WI38 (cell line): ENCODE measurements around the gene SERINC5.

Experiments
- H3K4me3 ChIP-seq: 2 replicates; pipeline ENCODE4 v1.5.1; 2011; ENCODE audit warnings: low read depth, mild to moderate bottlenecking, control low read depth, low read length
- CTCF ChIP-seq: IDR thresholded peaks from 2 replicates; pipeline ENCODE4 v1.5.1; 2012; ENCODE audit warnings: low read depth, mild to moderate bottlenecking, control low read depth, low read length

Gene SERINC5

DNA sequence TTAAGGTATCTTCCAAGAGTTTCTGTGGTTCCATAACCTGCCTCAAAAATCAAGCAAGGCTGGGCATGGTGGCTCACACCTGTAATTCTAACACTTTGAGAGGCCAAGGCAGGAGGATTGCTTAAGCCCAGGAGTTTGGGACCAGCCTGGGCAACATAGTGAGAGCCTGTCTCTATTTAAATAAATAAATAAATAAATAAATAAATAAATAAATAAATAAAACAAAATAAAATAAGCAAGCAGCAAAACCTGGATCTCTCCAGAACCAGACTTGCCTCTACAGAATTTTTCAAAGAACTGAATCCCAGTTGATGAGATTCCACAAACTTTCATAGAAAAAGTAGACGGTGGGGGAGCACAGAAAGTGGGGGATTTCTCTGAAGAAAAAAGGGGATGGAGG lies 12.3 kb downstream of the SERINC5 start:
- TF ChIP-seq CTCF, result no peak
- H3K4me3 ChIP-seq, result no peak overlapping the region

- H3K4me3 ChIP-seq, result no peak overlapping the region
These were observed 13.0 kb downstream of the SERINC5 start for GRCh38 chr5:80242849-80243248.

DNA sequence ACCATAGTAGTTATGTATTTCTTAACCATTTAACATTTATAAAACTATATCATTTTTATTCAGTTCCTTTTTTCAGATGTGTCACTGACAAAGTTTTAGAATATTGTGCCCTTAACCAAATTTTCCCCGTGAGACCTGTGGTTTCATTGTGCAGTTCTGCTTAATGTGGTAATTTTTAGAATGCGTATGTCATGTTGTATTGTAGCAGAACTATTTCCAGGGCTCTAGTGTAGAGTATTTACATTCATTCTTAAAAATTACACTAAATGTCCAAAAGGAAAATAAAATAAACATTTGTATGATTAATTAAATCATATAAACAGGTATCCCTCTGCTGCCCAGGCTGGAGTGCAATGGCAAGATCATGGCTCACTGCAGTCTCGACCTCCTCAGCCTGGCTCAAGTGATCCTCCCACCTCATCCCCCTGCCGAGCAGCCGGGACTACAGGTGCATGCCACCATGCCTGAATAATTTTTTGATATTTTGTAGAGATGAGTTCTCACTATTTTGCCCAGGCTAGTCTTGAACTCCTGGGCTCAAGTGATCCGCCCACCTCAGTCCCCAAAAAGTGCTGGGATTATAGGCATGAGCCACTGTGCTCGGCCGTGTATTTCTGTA lies 15.4 kb downstream of the SERINC5 start:
- TF ChIP-seq CTCF, result no peak
- H3K4me3 ChIP-seq, result no peak overlapping the region

More at GRCh38 chr5:80242849-80243248, 13.0 kb downstream of the SERINC5 start:
- TF ChIP-seq CTCF, result no peak

DNA sequence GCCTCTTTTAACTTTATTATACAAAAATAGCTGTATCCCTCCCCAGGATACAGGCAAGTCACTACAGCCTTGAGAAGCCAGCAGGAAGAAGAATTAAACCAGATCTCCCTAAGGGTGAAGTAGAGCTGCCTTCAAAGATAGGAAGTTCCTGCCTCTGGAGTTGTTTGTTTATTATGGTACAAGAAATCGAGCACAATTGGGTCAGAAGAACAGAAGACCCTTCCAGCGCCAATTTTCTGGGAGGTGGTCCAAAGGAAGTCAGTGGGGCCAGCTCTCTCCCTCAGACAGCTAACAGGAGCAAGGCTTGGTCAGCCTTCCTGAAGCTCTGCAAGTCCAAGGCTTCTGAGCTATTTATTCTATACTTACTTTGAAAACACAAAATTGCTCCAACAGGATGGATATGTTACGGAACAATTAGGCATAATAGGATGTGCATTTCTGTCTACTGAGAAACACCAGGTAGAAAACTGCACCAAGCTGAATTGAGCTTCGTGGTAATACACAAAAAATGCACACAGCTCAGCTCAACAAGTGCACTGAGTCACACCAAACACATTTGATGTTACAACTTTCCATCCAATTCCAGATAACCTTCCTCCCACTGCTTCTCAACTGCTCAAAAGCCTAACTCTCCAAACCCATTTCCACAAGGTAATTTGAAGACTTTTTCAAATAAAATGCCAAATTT lies 16.0 kb downstream of the SERINC5 start:
- H3K4me3 ChIP-seq, result no peak overlapping the region
- no peak for TF ChIP-seq CTCF

GRCh38 chr5:80238778-80239679 lies 16.8 kb downstream of the SERINC5 start:
- no peak overlapping the region for H3K4me3 ChIP-seq
- no peak for TF ChIP-seq CTCF

DNA sequence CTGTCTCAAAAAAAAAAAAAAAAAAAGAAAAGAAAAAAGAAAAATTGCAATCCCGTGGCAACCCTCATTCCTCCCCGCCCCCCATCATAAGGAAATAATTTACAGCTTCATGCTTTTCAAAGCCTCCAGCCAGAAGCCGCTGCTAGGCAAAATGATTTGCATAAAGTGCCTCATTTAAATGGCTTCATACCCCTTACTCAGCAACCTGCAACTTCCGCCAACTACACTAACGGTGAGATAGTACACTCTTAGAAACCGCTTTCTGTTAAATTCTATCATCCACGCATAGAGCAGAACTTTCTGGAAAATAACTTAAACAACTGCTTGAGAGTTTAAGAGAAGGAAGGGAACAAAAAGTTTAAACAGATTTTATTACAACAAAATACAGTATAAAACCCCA lies 17.8 kb downstream of the SERINC5 start:
- H3K4me3 ChIP-seq, result no peak overlapping the region

More for the DNA sequence above, 17.8 kb downstream of the SERINC5 start:
- no peak for TF ChIP-seq CTCF
